GM23338 (cell line): ENCODE results near the gene HMGCL. TPM values are rescaled to one million over a fixed set of nuclear protein-coding genes. Genes with fewer than 3 reads are reported as not detected.

Experiments
- ATAC-seq: fragments of 200-7000 bp; cut with Tn5 transposase; 3 replicates; pipeline ENCODE4 v1.9.1; 2020
- DNase-seq: peaks from one replicate; pipeline ENCODE4 v3.0.0-alpha.2; 2015; ENCODE audit warnings: low spot score
- H2AFZ ChIP-seq: fragments of 200-600 bp; sonication (generic); 2 replicates; pipeline ENCODE4 v1.8.0; 2016; ENCODE audit warnings: antibody characterized with exemption, mild to moderate bottlenecking, moderate library complexity
- H3F3A ChIP-seq: fragments of 200-600 bp; sonication (generic); replicated peaks from 2 replicates; pipeline ENCODE4 v1.8.0; 2017; ENCODE audit warnings: antibody characterized with exemption, mixed run types, low read depth
- H3K27ac ChIP-seq: fragments of 200-600 bp; sonication (generic); 2 replicates; pipeline ENCODE4 v1.6.1; 2016; ENCODE audit warnings: low read depth
- H3K27me3 ChIP-seq: fragments of 200-600 bp; sonication (generic); 2 replicates; pipeline ENCODE4 v1.8.0; 2016; ENCODE audit warnings: mild to moderate bottlenecking, mixed run types, moderate library complexity; ENCODE audit not compliant: insufficient read depth
- H3K36me3 ChIP-seq: fragments of 200-600 bp; sonication (generic); 2 replicates; pipeline ENCODE4 v1.8.0; 2016; ENCODE audit warnings: mild to moderate bottlenecking; ENCODE audit not compliant: insufficient read depth
- H3K4me1 ChIP-seq: fragments of 200-600 bp; sonication (generic); 2 replicates; pipeline ENCODE4 v1.8.0; 2016; ENCODE audit warnings: mild to moderate bottlenecking, moderate library complexity; ENCODE audit not compliant: insufficient read depth
- H3K4me2 ChIP-seq: fragments of 200-600 bp; sonication (generic); 2 replicates; pipeline ENCODE4 v1.7.1; 2017; ENCODE audit warnings: mixed run types
- H3K4me3 ChIP-seq: fragments of 200-600 bp; sonication (generic); 2 replicates; pipeline ENCODE4 v1.6.1; 2016; ENCODE audit warnings: mixed run types
- H3K79me2 ChIP-seq: fragments of 200-600 bp; sonication (generic); replicated peaks from 2 replicates; pipeline ENCODE4 v1.8.0; 2017; ENCODE audit warnings: mild to moderate bottlenecking; ENCODE audit not compliant: insufficient read depth
- H3K9me2 ChIP-seq: fragments of 200-600 bp; sonication (generic); 2 replicates; pipeline ENCODE4 v1.8.0; 2017; ENCODE audit not compliant: insufficient read depth
- H4K20me1 ChIP-seq: fragments of 200-600 bp; sonication (generic); replicated peaks from 2 replicates; pipeline ENCODE4 v1.8.0; 2017; ENCODE audit warnings: mild to moderate bottlenecking; ENCODE audit not compliant: insufficient read depth
- H3K27ac Mint-ChIP-seq: 2 replicates; pipeline ENCODE4 v1.8.0; 2020; ENCODE audit warnings: inconsistent platforms, mild to moderate bottlenecking, moderate library complexity, mixed read lengths
- H3K27me3 Mint-ChIP-seq: 3 replicates; pipeline ENCODE4 v1.8.0; 2022; ENCODE audit warnings: low read depth, mild to moderate bottlenecking, moderate library complexity, mixed read lengths, inconsistent platforms; ENCODE audit not compliant: insufficient read depth, poor library complexity
- H3K36me3 Mint-ChIP-seq: 3 replicates; pipeline ENCODE4 v1.8.0; 2021; ENCODE audit warnings: low read depth, mild to moderate bottlenecking, inconsistent platforms, moderate library complexity, mixed read lengths
- H3K4me1 Mint-ChIP-seq: 3 replicates; pipeline ENCODE4 v1.8.0; 2020; ENCODE audit warnings: mild to moderate bottlenecking, inconsistent platforms, mixed read lengths
- H3K4me3 Mint-ChIP-seq: 3 replicates; pipeline ENCODE4 v1.8.0; 2021; ENCODE audit warnings: moderate library complexity, mild to moderate bottlenecking, inconsistent platforms, mixed read lengths
- H3K9me3 Mint-ChIP-seq: 3 replicates; pipeline ENCODE4 v1.8.0; 2020; ENCODE audit warnings: moderate library complexity, mild to moderate bottlenecking, inconsistent platforms, mixed read lengths
- EZH2 ChIP-seq: fragments of 200-600 bp; sonication (generic); IDR thresholded peaks from one replicate; pipeline ENCODE4 v1.8.0; 2017; ENCODE audit warnings: antibody characterized with exemption, mild to moderate bottlenecking, low read depth; ENCODE audit not compliant: unreplicated experiment
- JUNB ChIP-seq: IDR thresholded peaks from one replicate; pipeline ENCODE4 v1.6.1; 2016; ENCODE audit warnings: antibody characterized with exemption; ENCODE audit not compliant: unreplicated experiment
- POLR2AphosphoS5 ChIP-seq: IDR thresholded peaks from 2 replicates; pipeline ENCODE4 v1.6.1; 2016; ENCODE audit warnings: antibody characterized with exemption, low read depth
- REST ChIP-seq: IDR thresholded peaks from one replicate; pipeline ENCODE4 v1.6.1; 2018; ENCODE audit warnings: antibody characterized with exemption; ENCODE audit not compliant: unreplicated experiment
- STAT1 ChIP-seq: IDR thresholded peaks from one replicate; pipeline ENCODE4 v1.6.1; 2016; ENCODE audit warnings: antibody characterized with exemption; ENCODE audit not compliant: unreplicated experiment
- ZNF331 ChIP-seq: fragments of 250-450 bp; sonication (Bioruptor Pico); IDR thresholded peaks from 2 replicates; pipeline ENCODE4 v1.5.0; 2020; ENCODE audit warnings: low read depth, mild to moderate bottlenecking, moderate library complexity
- polyA plus RNA-seq: library from polyadenylated mRNA; unstranded; fragments of >200 nt; fragmentation: Nextera tagmentation; extraction: Ambion mirVana; gene quantifications from 2 replicates; pipeline ENCODE4 v1.2.1, GENCODE V29; 2016
- total RNA-seq: library from RNA; depleted of rRNA; stranded (reverse); fragments of >200 nt; shearing (Covaris generic); gene quantifications from 2 replicates; pipeline ENCODE4 v1.2.3, GENCODE V29; 2014
- TF ChIP-seq, protein P1 (sequence below), 2 experiments: fragments of 200-600 bp in 1 of 2; sonication (generic) in 1 of 2; conservative IDR thresholded peaks; 2 replicates each; pipeline versions ENCODE4 v1.5.1 to v1.6.1; 2016 to 2017; ENCODE audit warnings: antibody characterized with exemption in 2 of 2, low read depth in 2 of 2, mild to moderate bottlenecking in 2 of 2, moderate library complexity in 1 of 2
- TF ChIP-seq, protein P2 (sequence below): fragments of 250-450 bp; sonication (Bioruptor Pico); IDR thresholded peaks from 2 replicates; pipeline ENCODE4 v1.5.0; 2020; ENCODE audit warnings: mild to moderate bottlenecking, moderate library complexity

HMGCL gene
- total and polyA plus RNA-seq, 2 experiments from 2014 or later, result 11.6 to 13.7 TPM

DNA sequence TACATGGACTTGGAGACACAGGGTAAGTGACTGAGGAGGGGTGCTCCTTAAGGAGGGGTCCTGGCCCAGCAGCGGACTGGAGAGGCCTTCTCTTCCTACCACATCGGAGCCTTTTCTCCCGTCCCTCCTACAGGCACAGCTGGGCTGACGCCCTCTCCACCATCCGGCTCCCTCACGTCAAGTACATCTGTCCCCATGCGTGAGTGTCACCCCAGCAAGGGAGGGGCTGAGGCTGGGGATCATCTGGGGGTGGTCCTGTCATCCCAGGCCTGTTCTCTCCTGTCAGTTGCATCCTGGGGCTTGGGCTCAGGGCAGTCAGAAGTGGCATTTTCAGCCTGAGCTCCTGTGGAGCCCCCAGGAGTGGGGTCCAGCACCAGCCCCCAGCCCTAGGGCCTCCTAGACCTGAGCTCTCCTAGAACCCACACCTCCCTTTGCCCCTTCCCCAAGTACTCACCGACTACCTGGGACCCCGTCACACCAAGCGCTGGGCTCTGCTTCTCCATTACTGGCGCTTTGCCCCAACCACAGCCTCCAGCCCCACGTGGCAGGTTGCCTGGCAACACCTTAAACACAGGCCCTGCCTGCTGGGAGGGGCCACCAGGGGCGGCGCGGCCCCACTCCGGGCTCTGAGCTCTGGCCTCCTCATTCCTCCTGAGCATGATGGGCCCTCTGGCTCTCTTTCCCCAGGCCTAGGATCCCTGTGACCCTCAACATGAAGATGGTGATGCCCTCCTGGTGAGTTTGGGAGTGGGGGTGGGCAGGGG is 32.0 kb downstream of the HMGCL start:
- no peak for ATAC-seq
- H3K4me3 Mint-ChIP-seq, result peak overlapping the region; percentile 98; the same call in 2 of the 3 replicates

DNA sequence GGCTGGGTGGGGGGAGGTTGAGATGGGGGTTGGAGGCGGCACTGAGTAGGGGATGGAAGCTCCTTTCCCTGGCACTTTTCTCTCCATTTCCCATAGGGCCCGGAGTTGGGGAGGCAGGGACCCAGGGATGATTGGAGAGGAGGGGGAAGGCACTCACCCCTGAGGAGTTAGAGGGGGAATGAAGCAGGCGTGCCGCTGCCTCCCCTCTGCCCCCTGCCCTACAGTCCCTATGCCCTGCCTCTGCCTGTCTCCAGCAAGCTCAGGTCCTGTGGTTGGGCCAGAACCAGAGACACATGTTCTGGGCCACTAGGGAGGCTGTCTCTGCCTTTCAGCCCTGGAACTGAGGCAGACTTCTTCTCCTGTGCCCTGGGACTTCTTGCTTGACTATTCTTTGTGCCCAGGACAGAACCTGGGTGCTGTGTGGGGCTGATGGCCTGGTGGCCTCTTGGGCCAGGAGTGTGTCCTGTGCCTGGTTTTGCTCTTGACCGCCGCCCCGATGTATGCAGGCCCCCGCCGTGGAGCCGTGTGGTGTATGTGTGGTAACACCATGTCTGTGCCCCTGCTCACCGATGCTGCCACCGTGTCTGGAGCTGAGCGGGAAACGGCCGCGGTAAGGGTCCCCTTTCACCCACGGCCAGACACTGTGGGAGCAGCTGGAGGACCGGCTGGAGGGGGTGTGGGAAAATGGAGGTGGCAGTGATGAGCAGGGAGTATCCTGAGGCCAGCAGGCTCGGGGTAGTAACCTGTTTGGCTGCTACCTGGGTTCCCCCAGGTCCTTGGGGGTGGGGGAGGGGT is 32.9 kb downstream of the HMGCL start:
- peak overlapping the region; percentile 98 for H3K4me3 Mint-ChIP-seq
- Histone ChIP-seq H3K79me2 (peaks cover 14% of the 10 kb centered on the region), H3F3A (0 out of 2 replicates have a peak, but pooled peaks cover 16% of the 10 kb centered on the region), H2AFZ (no peak overlapping the region), H3K4me2 (peak overlapping the region; percentile 81), H3K27ac (no peak overlapping the region), H3K9me2 (no peaks in the 10 kb centered on the region), H4K20me1 (no peaks in the 10 kb centered on the region; the same call in 1 of the 2 replicates), H3K4me1 (peaks cover 7% of the 10 kb centered on the region; the same call in 1 of the 2 replicates), H3K36me3 (peaks cover 8% of the 10 kb centered on the region; the same call in 1 of the 2 replicates), H3K27me3 (no peaks in the 10 kb centered on the region), H3K4me3 (peak overlapping the region; percentile 98)
- H3K27me3 Mint-ChIP-seq, result peaks cover 11% of the 10 kb centered on the region
- no peak; the same call in 2 of the 3 replicates for ATAC-seq
- peaks cover 35% of the 10 kb centered on the region for H3K36me3 Mint-ChIP-seq
- H3K27ac Mint-ChIP-seq, result peak overlapping the region; percentile 90; the same call in 1 of the 2 replicates
- peaks cover 15% of the 10 kb centered on the region for H3K4me1 Mint-ChIP-seq
- no peaks in the 10 kb centered on the region for H3K9me3 Mint-ChIP-seq
- DNase-seq, result peak; percentile 23
- TF ChIP-seq, protein P1, sequence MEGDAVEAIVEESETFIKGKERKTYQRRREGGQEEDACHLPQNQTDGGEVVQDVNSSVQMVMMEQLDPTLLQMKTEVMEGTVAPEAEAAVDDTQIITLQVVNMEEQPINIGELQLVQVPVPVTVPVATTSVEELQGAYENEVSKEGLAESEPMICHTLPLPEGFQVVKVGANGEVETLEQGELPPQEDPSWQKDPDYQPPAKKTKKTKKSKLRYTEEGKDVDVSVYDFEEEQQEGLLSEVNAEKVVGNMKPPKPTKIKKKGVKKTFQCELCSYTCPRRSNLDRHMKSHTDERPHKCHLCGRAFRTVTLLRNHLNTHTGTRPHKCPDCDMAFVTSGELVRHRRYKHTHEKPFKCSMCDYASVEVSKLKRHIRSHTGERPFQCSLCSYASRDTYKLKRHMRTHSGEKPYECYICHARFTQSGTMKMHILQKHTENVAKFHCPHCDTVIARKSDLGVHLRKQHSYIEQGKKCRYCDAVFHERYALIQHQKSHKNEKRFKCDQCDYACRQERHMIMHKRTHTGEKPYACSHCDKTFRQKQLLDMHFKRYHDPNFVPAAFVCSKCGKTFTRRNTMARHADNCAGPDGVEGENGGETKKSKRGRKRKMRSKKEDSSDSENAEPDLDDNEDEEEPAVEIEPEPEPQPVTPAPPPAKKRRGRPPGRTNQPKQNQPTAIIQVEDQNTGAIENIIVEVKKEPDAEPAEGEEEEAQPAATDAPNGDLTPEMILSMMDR (conservative IDR thresholded peaks at IDR 0.05; ENCODE audit: low read depth in 2 of 2), result no peak
- no peak for TF ChIP-seq STAT1
- TF ChIP-seq REST, result no peak
- TF ChIP-seq, protein P2, sequence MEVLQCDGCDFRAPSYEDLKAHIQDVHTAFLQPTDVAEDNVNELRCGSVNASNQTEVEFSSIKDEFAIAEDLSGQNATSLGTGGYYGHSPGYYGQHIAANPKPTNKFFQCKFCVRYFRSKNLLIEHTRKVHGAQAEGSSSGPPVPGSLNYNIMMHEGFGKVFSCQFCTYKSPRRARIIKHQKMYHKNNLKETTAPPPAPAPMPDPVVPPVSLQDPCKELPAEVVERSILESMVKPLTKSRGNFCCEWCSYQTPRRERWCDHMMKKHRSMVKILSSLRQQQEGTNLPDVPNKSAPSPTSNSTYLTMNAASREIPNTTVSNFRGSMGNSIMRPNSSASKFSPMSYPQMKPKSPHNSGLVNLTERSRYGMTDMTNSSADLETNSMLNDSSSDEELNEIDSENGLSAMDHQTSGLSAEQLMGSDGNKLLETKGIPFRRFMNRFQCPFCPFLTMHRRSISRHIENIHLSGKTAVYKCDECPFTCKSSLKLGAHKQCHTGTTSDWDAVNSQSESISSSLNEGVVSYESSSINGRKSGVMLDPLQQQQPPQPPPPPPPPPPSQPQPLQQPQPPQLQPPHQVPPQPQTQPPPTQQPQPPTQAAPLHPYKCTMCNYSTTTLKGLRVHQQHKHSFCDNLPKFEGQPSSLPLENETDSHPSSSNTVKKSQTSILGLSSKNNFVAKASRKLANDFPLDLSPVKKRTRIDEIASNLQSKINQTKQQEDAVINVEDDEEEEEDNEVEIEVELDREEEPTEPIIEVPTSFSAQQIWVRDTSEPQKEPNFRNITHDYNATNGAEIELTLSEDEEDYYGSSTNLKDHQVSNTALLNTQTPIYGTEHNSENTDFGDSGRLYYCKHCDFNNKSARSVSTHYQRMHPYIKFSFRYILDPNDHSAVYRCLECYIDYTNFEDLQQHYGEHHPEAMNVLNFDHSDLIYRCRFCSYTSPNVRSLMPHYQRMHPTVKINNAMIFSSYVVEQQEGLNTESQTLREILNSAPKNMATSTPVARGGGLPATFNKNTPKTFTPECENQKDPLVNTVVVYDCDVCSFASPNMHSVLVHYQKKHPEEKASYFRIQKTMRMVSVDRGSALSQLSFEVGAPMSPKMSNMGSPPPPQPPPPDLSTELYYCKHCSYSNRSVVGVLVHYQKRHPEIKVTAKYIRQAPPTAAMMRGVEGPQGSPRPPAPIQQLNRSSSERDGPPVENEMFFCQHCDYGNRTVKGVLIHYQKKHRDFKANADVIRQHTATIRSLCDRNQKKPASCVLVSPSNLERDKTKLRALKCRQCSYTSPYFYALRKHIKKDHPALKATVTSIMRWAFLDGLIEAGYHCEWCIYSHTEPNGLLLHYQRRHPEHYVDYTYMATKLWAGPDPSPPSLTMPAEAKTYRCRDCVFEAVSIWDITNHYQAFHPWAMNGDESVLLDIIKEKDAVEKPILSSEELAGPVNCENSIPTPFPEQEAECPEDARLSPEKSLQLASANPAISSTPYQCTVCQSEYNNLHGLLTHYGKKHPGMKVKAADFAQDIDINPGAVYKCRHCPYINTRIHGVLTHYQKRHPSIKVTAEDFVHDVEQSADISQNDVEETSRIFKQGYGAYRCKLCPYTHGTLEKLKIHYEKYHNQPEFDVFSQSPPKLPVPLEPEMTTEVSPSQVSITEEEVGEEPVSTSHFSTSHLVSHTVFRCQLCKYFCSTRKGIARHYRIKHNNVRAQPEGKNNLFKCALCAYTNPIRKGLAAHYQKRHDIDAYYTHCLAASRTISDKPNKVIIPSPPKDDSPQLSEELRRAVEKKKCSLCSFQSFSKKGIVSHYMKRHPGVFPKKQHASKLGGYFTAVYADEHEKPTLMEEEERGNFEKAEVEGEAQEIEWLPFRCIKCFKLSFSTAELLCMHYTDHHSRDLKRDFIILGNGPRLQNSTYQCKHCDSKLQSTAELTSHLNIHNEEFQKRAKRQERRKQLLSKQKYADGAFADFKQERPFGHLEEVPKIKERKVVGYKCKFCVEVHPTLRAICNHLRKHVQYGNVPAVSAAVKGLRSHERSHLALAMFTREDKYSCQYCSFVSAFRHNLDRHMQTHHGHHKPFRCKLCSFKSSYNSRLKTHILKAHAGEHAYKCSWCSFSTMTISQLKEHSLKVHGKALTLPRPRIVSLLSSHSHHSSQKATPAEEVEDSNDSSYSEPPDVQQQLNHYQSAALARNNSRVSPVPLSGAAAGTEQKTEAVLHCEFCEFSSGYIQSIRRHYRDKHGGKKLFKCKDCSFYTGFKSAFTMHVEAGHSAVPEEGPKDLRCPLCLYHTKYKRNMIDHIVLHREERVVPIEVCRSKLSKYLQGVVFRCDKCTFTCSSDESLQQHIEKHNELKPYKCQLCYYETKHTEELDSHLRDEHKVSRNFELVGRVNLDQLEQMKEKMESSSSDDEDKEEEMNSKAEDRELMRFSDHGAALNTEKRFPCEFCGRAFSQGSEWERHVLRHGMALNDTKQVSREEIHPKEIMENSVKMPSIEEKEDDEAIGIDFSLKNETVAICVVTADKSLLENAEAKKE (CRISPR knock-in tag), result no peak

More for the DNA sequence above, 32.0 kb downstream of the HMGCL start:
- Histone ChIP-seq H4K20me1 (0 out of 2 replicates have a peak, but pooled peaks cover 3% of the 10 kb centered on the region), H3K4me2 (peak overlapping the region; percentile 81; the same call in 1 of the 2 replicates), H3K4me1 (peaks cover 7% of the 10 kb centered on the region; the same call in 1 of the 2 replicates), H3K9me2 (no peaks in the 10 kb centered on the region), H3K79me2 (peaks cover 14% of the 10 kb centered on the region), H3K27ac (no peak overlapping the region), H3K4me3 (peak overlapping the region; percentile 98; the same call in 1 of the 2 replicates), H3K36me3 (peaks cover 8% of the 10 kb centered on the region; the same call in 1 of the 2 replicates), H2AFZ (no peak overlapping the region), H3K27me3 (no peaks in the 10 kb centered on the region), H3F3A (0 out of 2 replicates have a peak, but pooled peaks cover 16% of the 10 kb centered on the region)
- H3K4me1 Mint-ChIP-seq, result peaks cover 15% of the 10 kb centered on the region
- H3K27me3 Mint-ChIP-seq, result peaks cover 11% of the 10 kb centered on the region
- no peak overlapping the region for H3K27ac Mint-ChIP-seq
- H3K36me3 Mint-ChIP-seq, result peaks cover 35% of the 10 kb centered on the region
- no peaks in the 10 kb centered on the region for H3K9me3 Mint-ChIP-seq
- DNase-seq, result no peak
- TF ChIP-seq JUNB (no peak), POLR2AphosphoS5 (no peak), ZNF331 (CRISPR knock-in tag) (no peak), STAT1 (no peak), EZH2 (no peak)
